Measurements from ENCODE around the gene QSOX1.

The QSOX1 gene

DNA sequence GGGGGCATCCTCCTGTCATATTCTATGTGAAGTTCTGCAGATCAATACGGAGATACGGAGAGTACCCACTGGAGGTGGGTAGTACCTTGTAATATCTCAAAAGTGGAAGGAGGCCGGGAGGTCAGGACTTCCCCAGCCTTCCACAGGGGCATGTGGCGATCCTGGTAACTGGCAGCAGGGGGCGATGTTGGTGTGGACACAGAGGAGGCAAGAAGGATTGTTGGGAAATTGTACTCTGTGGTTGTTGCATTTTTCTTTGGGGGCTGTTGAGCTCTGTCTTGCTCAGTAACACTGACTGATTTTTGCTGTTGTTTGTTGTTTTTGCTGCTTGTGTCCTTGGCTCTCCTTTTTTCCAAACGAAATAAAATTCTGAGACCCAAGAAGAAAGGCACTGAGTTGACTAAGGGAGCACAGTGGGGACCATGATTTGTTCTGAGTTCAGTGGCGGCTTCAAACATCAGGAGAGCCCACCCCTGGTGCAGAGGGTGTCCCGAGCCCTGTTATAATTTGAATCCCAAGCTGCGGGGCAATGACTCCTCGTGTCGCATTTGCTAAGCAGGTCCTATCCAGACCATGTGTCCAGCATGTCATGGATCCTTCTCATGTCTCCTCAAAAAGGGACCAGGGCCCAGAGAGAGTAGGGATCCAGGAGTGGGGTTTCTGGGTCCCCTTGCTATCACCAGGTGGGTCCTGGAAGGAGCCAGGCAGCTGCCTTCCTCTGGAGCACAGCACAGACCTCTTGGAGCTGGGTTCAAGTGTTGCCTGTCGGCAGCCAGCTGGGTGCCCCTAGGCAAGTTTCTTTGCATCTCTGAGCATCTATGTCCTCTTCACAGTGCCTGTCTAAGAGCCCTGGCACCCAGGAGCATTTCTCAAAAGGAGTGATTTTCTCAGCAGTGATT, 98.2 kb downstream of the QSOX1 start:
- DNase-seq: no peak

Data from cerebellar nuclear complex (tissue), 1 donor.